ENCODE data around the gene RERE.
"Not testable (repeated sequence)": the region's sequence is repeated elsewhere in the genome, so short reads cannot be mapped to it uniquely, and the experiment has no call there.

The RERE gene

GRCh38 chr1:8595941-8596340, 221.5 kb downstream of the RERE start:
- Histone ChIP-seq H3K4me3 (ENCODE audit: low read depth in 1 of 5, low read length in 5 of 5) (no peak overlapping the region), H3K36me3 (ENCODE audit: control insufficient read depth in 5 of 5, insufficient read depth in 5 of 5, low read length in 5 of 5) (no peaks in the 10 kb centered on the region), H3K4me1 (ENCODE audit: control insufficient read depth in 5 of 5, insufficient read depth in 5 of 5, low read length in 5 of 5) (peaks cover 4 to 28% (median 23%) of the 10 kb centered on the region in 5 donors), H3K9ac (ENCODE audit: low read length in 5 of 5) (no peak overlapping the region), H3K9me3 (ENCODE audit: control insufficient read depth in 5 of 5, low read length in 5 of 5) (no peaks in the 10 kb centered on the region), H3K27me3 (ENCODE audit: control insufficient read depth in 5 of 5, insufficient read depth in 4 of 5, low read length in 5 of 5) (no peaks in the 10 kb centered on the region), H3K27ac (ENCODE audit: low read depth, low read length) (no peak overlapping the region)

- Histone ChIP-seq H3K4me3 (ENCODE audit: low read depth in 1 of 5, low read length in 5 of 5) (no peak overlapping the region), H3K9me3 (ENCODE audit: control insufficient read depth in 5 of 5, low read length in 5 of 5) (no peaks in the 10 kb centered on the region), H3K27ac (ENCODE audit: low read depth, low read length) (no peak overlapping the region), H3K36me3 (ENCODE audit: control insufficient read depth in 5 of 5, insufficient read depth in 5 of 5, low read length in 5 of 5) (no peaks in the 10 kb centered on the region), H3K9ac (ENCODE audit: low read length in 5 of 5) (no peak overlapping the region), H3K4me1 (ENCODE audit: control insufficient read depth in 5 of 5, insufficient read depth in 5 of 5, low read length in 5 of 5) (peaks cover 4 to 28% (median 22%) of the 10 kb centered on the region in 5 donors), H3K27me3 (ENCODE audit: control insufficient read depth in 5 of 5, insufficient read depth in 4 of 5, low read length in 5 of 5) (no peaks in the 10 kb centered on the region)
These were observed 222.1 kb downstream of the RERE start for GRCh38 chr1:8595332-8595731.

- not testable (repeated sequence) for H3K27me3 ChIP-seq (ENCODE audit: control insufficient read depth in 5 of 5, insufficient read depth in 4 of 5, low read length in 5 of 5); H3K9ac ChIP-seq (ENCODE audit: low read length in 5 of 5); H3K9me3 ChIP-seq (ENCODE audit: control insufficient read depth in 5 of 5, low read length in 5 of 5); H3K4me3 ChIP-seq (ENCODE audit: low read depth in 1 of 5, low read length in 5 of 5); H3K27ac ChIP-seq (ENCODE audit: low read depth, low read length); H3K36me3 ChIP-seq (ENCODE audit: control insufficient read depth in 5 of 5, insufficient read depth in 5 of 5, low read length in 5 of 5)
- peaks cover 0 to 10% (median 10%) of the 10 kb centered on the region in 5 donors for H3K4me1 ChIP-seq (ENCODE audit: control insufficient read depth in 5 of 5, insufficient read depth in 5 of 5, low read length in 5 of 5)
These were observed 224.1 kb downstream of the RERE start for GRCh38 chr1:8593292-8593691.

GRCh38 chr1:8591569-8591968, 225.9 kb downstream of the RERE start:
- Histone ChIP-seq H3K9ac (ENCODE audit: low read length in 5 of 5) (no peak overlapping the region), H3K27me3 (ENCODE audit: control insufficient read depth in 5 of 5, insufficient read depth in 4 of 5, low read length in 5 of 5) (no peaks in the 10 kb centered on the region), H3K4me3 (ENCODE audit: low read depth in 1 of 5, low read length in 5 of 5) (no peak overlapping the region), H3K27ac (ENCODE audit: low read depth, low read length) (no peak overlapping the region), H3K36me3 (ENCODE audit: control insufficient read depth in 5 of 5, insufficient read depth in 5 of 5, low read length in 5 of 5) (no peaks in the 10 kb centered on the region), H3K9me3 (ENCODE audit: control insufficient read depth in 5 of 5, low read length in 5 of 5) (no peaks in the 10 kb centered on the region), H3K4me1 (ENCODE audit: control insufficient read depth in 5 of 5, insufficient read depth in 5 of 5, low read length in 5 of 5) (peaks cover 0 to 3% (median 0%) of the 10 kb centered on the region in 5 donors)

GRCh38 chr1:8590721-8591351, 226.6 kb downstream of the RERE start:
- Histone ChIP-seq H3K27me3 (ENCODE audit: control insufficient read depth in 5 of 5, insufficient read depth in 4 of 5, low read length in 5 of 5) (no peaks in the 10 kb centered on the region), H3K4me3 (ENCODE audit: low read depth in 1 of 5, low read length in 5 of 5) (no peak overlapping the region), H3K4me1 (ENCODE audit: control insufficient read depth in 5 of 5, insufficient read depth in 5 of 5, low read length in 5 of 5) (peaks cover 0 to 6% (median 0%) of the 10 kb centered on the region in 5 donors), H3K27ac (ENCODE audit: low read depth, low read length) (no peak overlapping the region), H3K9me3 (ENCODE audit: control insufficient read depth in 5 of 5, low read length in 5 of 5) (no peaks in the 10 kb centered on the region), H3K36me3 (ENCODE audit: control insufficient read depth in 5 of 5, insufficient read depth in 5 of 5, low read length in 5 of 5) (no peaks in the 10 kb centered on the region), H3K9ac (ENCODE audit: low read length in 5 of 5) (no peak overlapping the region)

GRCh38 chr1:8589571-8589970, 227.9 kb downstream of the RERE start:
- H3K4me1 ChIP-seq (ENCODE audit: control insufficient read depth in 5 of 5, insufficient read depth in 5 of 5, low read length in 5 of 5): peaks cover 0 to 6% (median 0%) of the 10 kb centered on the region in 5 donors
- H3K4me3 ChIP-seq (ENCODE audit: low read depth in 1 of 5, low read length in 5 of 5): no peak overlapping the region
- no peak overlapping the region for H3K27ac ChIP-seq (ENCODE audit: low read depth, low read length)
- no peaks in the 10 kb centered on the region for H3K36me3 ChIP-seq (ENCODE audit: control insufficient read depth in 5 of 5, insufficient read depth in 5 of 5, low read length in 5 of 5)
- no peak overlapping the region for H3K9ac ChIP-seq (ENCODE audit: low read length in 5 of 5)
- H3K27me3 ChIP-seq (ENCODE audit: control insufficient read depth in 5 of 5, insufficient read depth in 4 of 5, low read length in 5 of 5): no peaks in the 10 kb centered on the region
- H3K9me3 ChIP-seq (ENCODE audit: control insufficient read depth in 5 of 5, low read length in 5 of 5): no peaks in the 10 kb centered on the region

- no peaks in the 10 kb centered on the region for H3K36me3 ChIP-seq (ENCODE audit: control insufficient read depth in 5 of 5, insufficient read depth in 5 of 5, low read length in 5 of 5)
- H3K9ac ChIP-seq (ENCODE audit: low read length in 5 of 5): no peak overlapping the region
- no peaks in the 10 kb centered on the region for H3K27me3 ChIP-seq (ENCODE audit: control insufficient read depth in 5 of 5, insufficient read depth in 4 of 5, low read length in 5 of 5)
- H3K9me3 ChIP-seq (ENCODE audit: control insufficient read depth in 5 of 5, low read length in 5 of 5): no peaks in the 10 kb centered on the region
- no peak overlapping the region for H3K27ac ChIP-seq (ENCODE audit: low read depth, low read length)
- peaks cover 0 to 6% (median 0%) of the 10 kb centered on the region in 5 donors for H3K4me1 ChIP-seq (ENCODE audit: control insufficient read depth in 5 of 5, insufficient read depth in 5 of 5, low read length in 5 of 5)
- no peak overlapping the region for H3K4me3 ChIP-seq (ENCODE audit: low read depth in 1 of 5, low read length in 5 of 5)
These were observed 229.7 kb downstream of the RERE start for GRCh38 chr1:8587784-8588183.

- H3K27ac ChIP-seq (ENCODE audit: low read depth, low read length): no peak overlapping the region
- H3K4me1 ChIP-seq (ENCODE audit: control insufficient read depth in 5 of 5, insufficient read depth in 5 of 5, low read length in 5 of 5): peaks cover 0 to 6% (median 0%) of the 10 kb centered on the region in 5 donors
- no peak overlapping the region for H3K9ac ChIP-seq (ENCODE audit: low read length in 5 of 5)
- H3K36me3 ChIP-seq (ENCODE audit: control insufficient read depth in 5 of 5, insufficient read depth in 5 of 5, low read length in 5 of 5): no peaks in the 10 kb centered on the region
- H3K27me3 ChIP-seq (ENCODE audit: control insufficient read depth in 5 of 5, insufficient read depth in 4 of 5, low read length in 5 of 5): no peaks in the 10 kb centered on the region
- no peak overlapping the region for H3K4me3 ChIP-seq (ENCODE audit: low read depth in 1 of 5, low read length in 5 of 5)
- H3K9me3 ChIP-seq (ENCODE audit: control insufficient read depth in 5 of 5, low read length in 5 of 5): no peaks in the 10 kb centered on the region
These were observed 231.0 kb downstream of the RERE start for GRCh38 chr1:8586438-8586837.

- no peaks in the 10 kb centered on the region for H3K27me3 ChIP-seq (ENCODE audit: control insufficient read depth in 5 of 5, insufficient read depth in 4 of 5, low read length in 5 of 5)
- H3K36me3 ChIP-seq (ENCODE audit: control insufficient read depth in 5 of 5, insufficient read depth in 5 of 5, low read length in 5 of 5): no peaks in the 10 kb centered on the region
- H3K27ac ChIP-seq (ENCODE audit: low read depth, low read length): no peak overlapping the region
- H3K9me3 ChIP-seq (ENCODE audit: control insufficient read depth in 5 of 5, low read length in 5 of 5): no peaks in the 10 kb centered on the region
- H3K9ac ChIP-seq (ENCODE audit: low read length in 5 of 5): no peak overlapping the region
- no peak overlapping the region for H3K4me3 ChIP-seq (ENCODE audit: low read depth in 1 of 5, low read length in 5 of 5)
- H3K4me1 ChIP-seq (ENCODE audit: control insufficient read depth in 5 of 5, insufficient read depth in 5 of 5, low read length in 5 of 5): peaks cover 0 to 6% (median 0%) of the 10 kb centered on the region in 5 donors
These were observed 233.1 kb downstream of the RERE start for GRCh38 chr1:8584316-8584715.

- Histone ChIP-seq H3K4me1 (ENCODE audit: control insufficient read depth in 5 of 5, insufficient read depth in 5 of 5, low read length in 5 of 5) (peaks cover 0 to 6% (median 0%) of the 10 kb centered on the region in 5 donors), H3K36me3 (ENCODE audit: control insufficient read depth in 5 of 5, insufficient read depth in 5 of 5, low read length in 5 of 5) (no peaks in the 10 kb centered on the region)
These were observed 234.4 kb downstream of the RERE start for GRCh38 chr1:8583031-8583430.

More at GRCh38 chr1:8583031-8583430, 234.4 kb downstream of the RERE start:
- Histone ChIP-seq H3K9ac (ENCODE audit: low read length in 5 of 5) (no peak overlapping the region), H3K27me3 (ENCODE audit: control insufficient read depth in 5 of 5, insufficient read depth in 4 of 5, low read length in 5 of 5) (no peaks in the 10 kb centered on the region), H3K4me3 (ENCODE audit: low read depth in 1 of 5, low read length in 5 of 5) (no peak overlapping the region), H3K27ac (ENCODE audit: low read depth, low read length) (no peak overlapping the region), H3K9me3 (ENCODE audit: control insufficient read depth in 5 of 5, low read length in 5 of 5) (no peaks in the 10 kb centered on the region)
